ENCODE data around the gene LYST. TPM values are rescaled to one million over a fixed set of nuclear protein-coding genes. Genes with fewer than 3 reads are reported as not detected.

The LYST gene
- total and polyA plus RNA-seq, 2 of the 4 experiments (the other 2 are of a cell fraction), result 2.2 to 7.2 TPM

DNA sequence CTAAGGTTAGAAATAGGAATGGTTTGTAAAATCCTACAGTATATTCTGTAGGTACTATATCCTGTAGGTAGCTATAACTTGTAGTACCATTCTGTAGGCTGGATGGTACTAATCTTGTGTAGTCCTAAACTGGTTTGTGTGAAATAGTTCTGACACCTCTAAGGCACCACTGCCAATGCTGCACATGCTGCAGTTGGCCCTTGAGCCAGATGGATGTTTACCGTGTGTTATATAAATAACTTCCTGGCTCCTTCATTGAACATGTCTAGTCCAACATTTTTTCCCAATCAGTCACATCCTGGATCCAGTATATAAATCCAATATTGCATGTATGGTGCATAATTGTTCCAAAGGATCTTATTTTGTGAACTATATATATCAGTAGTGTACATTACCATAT lies 127.6 kb downstream of the LYST start:
- Histone ChIP-seq H4K5ac (ENCODE audit: low read depth, low read length) (no peak overlapping the region), H2AFZ (replicated peaks; ENCODE audit: low read length, poor library complexity) (no peak overlapping the region), H3K4ac (ENCODE audit: low read depth, low read length) (peak overlapping the region; percentile 78; the same call in 1 of the 2 replicates), H4K91ac (ENCODE audit: insufficient read depth, low read depth, low read length) (no peak overlapping the region), H3K27me3 (ENCODE audit: control insufficient read depth, insufficient read depth, low read length) (no peaks in the 10 kb centered on the region), H2BK15ac (ENCODE audit: low read depth, low read length) (no peak overlapping the region), H2BK120ac (ENCODE audit: low read depth, low read length) (peak overlapping the region; percentile 81; the same call in 1 of the 2 replicates), H2AK9ac (replicated peaks; ENCODE audit: low read depth, low read length, poor library complexity) (no peak overlapping the region), H3K23ac (ENCODE audit: low read depth, low read length) (no peak overlapping the region), H3K9me3 (ENCODE audit: control insufficient read depth, insufficient read depth, low read length) (no peaks in the 10 kb centered on the region), H2AK5ac (ENCODE audit: low read depth, low read length) (no peak overlapping the region), H2BK20ac (ENCODE audit: low read depth, low read length) (peak overlapping the region; percentile 2; the same call in 1 of the 2 replicates), H3K14ac (replicated peaks; ENCODE audit: low read depth, low read length) (no peak overlapping the region), H2BK5ac (ENCODE audit: low read depth, low read length, poor library complexity, severe bottlenecking) (peak overlapping the region; percentile 90), H3K4me1 (ENCODE audit: control insufficient read depth, insufficient read depth, low read length) (peaks cover 4% of the 10 kb centered on the region), H3K4me2 (ENCODE audit: low read depth, low read length) (no peak overlapping the region), H4K8ac (ENCODE audit: low read depth in 2 of 2, low read length in 2 of 2) (no peak overlapping the region), H3K56ac (ENCODE audit: extremely low read depth, insufficient read depth, low read length) (no peak overlapping the region), H3K36me3 (ENCODE audit: control insufficient read depth, insufficient read depth, low read length) (no peaks in the 10 kb centered on the region), H3K9ac (ENCODE audit: low read depth, low read length) (no peak overlapping the region), H4K20me1 (ENCODE audit: insufficient read depth, low read length) (no peaks in the 10 kb centered on the region), H3K79me1 (ENCODE audit: low read depth in 1 of 2, low read length in 2 of 2) (peaks cover 3 to 11% of the 10 kb centered on the region in 2 experiments; a peak in 2 of 4 replicates), H3K18ac (ENCODE audit: low read depth, low read length) (no peak overlapping the region), H3K27ac (ENCODE audit: insufficient read depth, low read length) (no peak overlapping the region), H3K9me1 (ENCODE audit: insufficient read depth, low read length) (no peaks in the 10 kb centered on the region; the same call in 1 of the 2 replicates), H3K4me3 (ENCODE audit: insufficient read depth, low read depth, low read length) (no peak overlapping the region)
- intact Hi-C loops (cut with micrococcal nuclease) (no loop called here), dilution Hi-C loops (cut with HindIII; ENCODE audit: low sequenced_read_pairs, unreplicated experiment) (no loop called here), in situ Hi-C loops (cut with MboI; ENCODE audit: low sequenced_read_pairs) (no loop called here)
- ChIA-PET POLR2A (ENCODE audit: unreplicated experiment) (no interaction called here), CTCF (interaction anchor here (0.6 kb wide), 1 partner anchor 205 kb away, joined by 4 read pairs; no protein-coding TSS in a partner anchor)
- DNase-seq, result peak; percentile 85
- BruUV-seq (replicated peaks), result no TSS peak
- TF ChIP-seq CHD1 (IDR thresholded peaks at IDR 0.05; ENCODE audit: low read depth, low read length), result no peak
- no peak for TF ChIP-seq NFE2L2 (IDR thresholded peaks at IDR 0.05; ENCODE audit: low read depth, low read length)
- TF ChIP-seq BHLHE40 (IDR thresholded peaks at IDR 0.05; ENCODE audit: low read depth, low read length), result peak; percentile 93
- TF ChIP-seq RFX5 (IDR thresholded peaks at IDR 0.05; ENCODE audit: low read depth, low read length), result no peak
- TF ChIP-seq POLR2A (IDR thresholded peaks at IDR 0.05; ENCODE audit: low read depth, low read length), result no peak
- no CpG with 5 or more reads among the region's 1 CpG for WGBS, 2 experiments (ENCODE audit: extremely low coverage in 2 of 2, insufficient read length in 1 of 2)
- peak; percentile 41 for ATAC-seq (ENCODE audit: low read depth)

Measured in IMR-90 (cell line).